K562 (cell line): ENCODE measurements around the gene MBOAT2. TPM values are rescaled to one million over a fixed set of nuclear protein-coding genes. Genes with fewer than 3 reads are reported as not detected.

Experiments
- ARNT ChIP-seq, 2 experiments: fragments of 450-650 bp; IDR thresholded peaks; 2 replicates each; pipeline ENCODE4 v1.6.1; 2016; ENCODE audit warnings: mild to moderate bottlenecking in 1 of 2
- ATF7 ChIP-seq: fragments of 450-650 bp; IDR thresholded peaks from 2 replicates; pipeline ENCODE4 v1.7.1; 2014; ENCODE audit warnings: mild to moderate bottlenecking, moderate library complexity
- DEAF1 ChIP-seq: fragments of 450-650 bp; formaldehyde crosslinking; IDR thresholded peaks from 2 replicates; pipeline ENCODE4 v1.4.0; 2020; ENCODE audit warnings: mild to moderate bottlenecking, moderate library complexity
- ERF ChIP-seq: fragments of 450-650 bp; formaldehyde crosslinking; IDR thresholded peaks from 2 replicates; pipeline ENCODE4 v1.4.0; 2020; ENCODE audit warnings: mild to moderate bottlenecking, mixed read lengths
- EZH2 ChIP-seq: IDR thresholded peaks from 2 replicates; pipeline ENCODE4 v1.6.1; 2012; ENCODE audit warnings: low read depth, mild to moderate bottlenecking, inconsistent platforms, low read length, borderline replicate concordance
- HNRNPLL ChIP-seq: fragments of 200-400 bp; formaldehyde crosslinking; IDR thresholded peaks from 2 replicates; pipeline ENCODE4 v1.6.1; 2017; ENCODE audit warnings: low read length, low read depth, mild to moderate bottlenecking; ENCODE audit not compliant: poor library complexity, severe bottlenecking
- NR4A1 ChIP-seq, 2 experiments: fragments of 250-450 bp in 1 of 2; fragments of 450-650 bp in 1 of 2; sonication (Bioruptor Pico) in 1 of 2; IDR thresholded peaks; 2 replicates each; pipeline versions ENCODE4 v1.4.0 to v1.6.1; 2016 to 2020; ENCODE audit warnings: mild to moderate bottlenecking in 2 of 2, missing compliant biosample characterization in 1 of 2, missing genetic modification characterization in 1 of 2, moderate library complexity in 1 of 2
- XRCC4 ChIP-seq: IDR thresholded peaks from one replicate; pipeline ENCODE4 v1.6.1; 2011; ENCODE audit not compliant: insufficient read depth, insufficient read length; ENCODE audit errors: extremely low read depth
- ZNF133 ChIP-seq: fragments of 250-450 bp; sonication (Bioruptor Pico); IDR thresholded peaks from 2 replicates; pipeline ENCODE4 v1.4.0; 2020; ENCODE audit warnings: mild to moderate bottlenecking
- ZNF347 ChIP-seq: fragments of 450-650 bp; formaldehyde crosslinking; IDR thresholded peaks from 2 replicates; pipeline ENCODE4 v1.4.0; 2020; ENCODE audit warnings: low read depth, mild to moderate bottlenecking, moderate library complexity
- ZNF592 ChIP-seq: fragments of 450-650 bp; IDR thresholded peaks from 2 replicates; pipeline ENCODE4 v1.6.1; 2017; ENCODE audit warnings: antibody characterized with exemption, mild to moderate bottlenecking
- polyA plus RNA-seq, 8 experiments: library from polyadenylated mRNA; depleted of rRNA in 4 of 8; stranded (reverse) in 5 of 8; unstranded in 3 of 8; fragments of >200 nt; fragmentation: Nextera tagmentation in 2 of 8; fragmentation: Illumina TruSeq in 1 of 8; extraction: Ambion mirVana in 2 of 8; extraction: Trizol in 1 of 8; gene quantifications; 2 replicates each; pipeline versions ENCODE4 v1.2.1 to v1.2.3, GENCODE V29; 2011 to 2014; ENCODE audit warnings: inconsistent platforms in 1 of 8, missing spikeins in 1 of 8
- total RNA-seq, 7 experiments: library from RNA; depleted of rRNA in 6 of 7; stranded (reverse); fragments of >200 nt in 6 of 7; fragmentation: Illumina TruSeq in 2 of 7; extraction: Trizol in 2 of 7; gene quantifications; 2 replicates each; pipeline versions ENCODE4 v1.2.1 to v1.2.3, GENCODE V29; 2011 to 2021; ENCODE audit warnings: low replicate concordance in 1 of 7
- TF ChIP-seq, protein P1 (sequence below): sonication (generic); formaldehyde crosslinking; IDR thresholded peaks from 2 replicates; pipeline ENCODE4 v1.8.1; 2023; ENCODE audit warnings: missing genetic modification reagents, mild to moderate bottlenecking, borderline replicate concordance
- TF ChIP-seq, protein P2 (sequence below): fragments of 450-650 bp; IDR thresholded peaks from 2 replicates; pipeline ENCODE4 v1.7.0; 2016; ENCODE audit warnings: borderline replicate concordance

Gene MBOAT2
- total and polyA plus RNA-seq, 9 of the 15 experiments (the other 6 are each of a cell fraction or from before 2014, with no cell fraction given): 8.4 to 122 (median 27.6) TPM

DNA sequence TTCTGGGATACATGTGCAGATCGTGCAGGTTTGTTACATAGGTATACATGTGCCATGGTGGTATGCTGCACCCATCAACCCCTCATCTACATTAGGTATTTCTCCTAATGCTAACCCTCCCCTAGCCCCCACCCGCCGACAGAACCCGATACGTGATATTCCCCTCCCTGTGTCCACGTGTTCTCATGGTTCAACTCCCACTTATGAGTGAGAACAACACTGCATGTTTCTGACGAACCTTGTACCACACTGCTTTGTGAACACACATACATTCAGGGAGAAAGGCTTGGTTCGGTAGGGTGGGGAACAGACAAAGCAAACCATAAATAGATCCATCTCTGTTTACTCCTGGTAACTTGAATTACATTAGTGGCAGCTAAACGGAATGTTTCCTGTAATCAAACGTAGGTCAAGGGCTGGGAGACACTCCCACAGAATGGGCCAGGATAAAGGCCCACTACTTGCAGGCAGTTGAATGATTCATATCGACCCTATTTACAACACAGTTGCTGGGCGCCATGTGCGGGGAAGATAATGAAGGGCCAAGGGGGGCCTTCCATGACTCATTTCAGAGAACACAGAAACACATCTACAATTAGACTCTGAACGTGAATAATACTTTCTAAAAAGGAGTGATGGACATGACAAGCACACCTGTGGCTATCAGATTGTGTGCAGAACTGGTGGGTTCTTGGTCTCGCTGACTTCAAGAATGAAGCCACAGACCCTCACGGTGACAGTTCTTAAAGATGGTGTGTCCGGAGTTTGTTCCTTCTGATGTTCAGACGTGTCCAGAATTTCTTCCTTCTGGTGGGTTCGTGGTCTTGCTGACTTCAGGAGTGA lies 109.3 kb downstream of the MBOAT2 start (continued):
- TF ChIP-seq, protein P1, sequence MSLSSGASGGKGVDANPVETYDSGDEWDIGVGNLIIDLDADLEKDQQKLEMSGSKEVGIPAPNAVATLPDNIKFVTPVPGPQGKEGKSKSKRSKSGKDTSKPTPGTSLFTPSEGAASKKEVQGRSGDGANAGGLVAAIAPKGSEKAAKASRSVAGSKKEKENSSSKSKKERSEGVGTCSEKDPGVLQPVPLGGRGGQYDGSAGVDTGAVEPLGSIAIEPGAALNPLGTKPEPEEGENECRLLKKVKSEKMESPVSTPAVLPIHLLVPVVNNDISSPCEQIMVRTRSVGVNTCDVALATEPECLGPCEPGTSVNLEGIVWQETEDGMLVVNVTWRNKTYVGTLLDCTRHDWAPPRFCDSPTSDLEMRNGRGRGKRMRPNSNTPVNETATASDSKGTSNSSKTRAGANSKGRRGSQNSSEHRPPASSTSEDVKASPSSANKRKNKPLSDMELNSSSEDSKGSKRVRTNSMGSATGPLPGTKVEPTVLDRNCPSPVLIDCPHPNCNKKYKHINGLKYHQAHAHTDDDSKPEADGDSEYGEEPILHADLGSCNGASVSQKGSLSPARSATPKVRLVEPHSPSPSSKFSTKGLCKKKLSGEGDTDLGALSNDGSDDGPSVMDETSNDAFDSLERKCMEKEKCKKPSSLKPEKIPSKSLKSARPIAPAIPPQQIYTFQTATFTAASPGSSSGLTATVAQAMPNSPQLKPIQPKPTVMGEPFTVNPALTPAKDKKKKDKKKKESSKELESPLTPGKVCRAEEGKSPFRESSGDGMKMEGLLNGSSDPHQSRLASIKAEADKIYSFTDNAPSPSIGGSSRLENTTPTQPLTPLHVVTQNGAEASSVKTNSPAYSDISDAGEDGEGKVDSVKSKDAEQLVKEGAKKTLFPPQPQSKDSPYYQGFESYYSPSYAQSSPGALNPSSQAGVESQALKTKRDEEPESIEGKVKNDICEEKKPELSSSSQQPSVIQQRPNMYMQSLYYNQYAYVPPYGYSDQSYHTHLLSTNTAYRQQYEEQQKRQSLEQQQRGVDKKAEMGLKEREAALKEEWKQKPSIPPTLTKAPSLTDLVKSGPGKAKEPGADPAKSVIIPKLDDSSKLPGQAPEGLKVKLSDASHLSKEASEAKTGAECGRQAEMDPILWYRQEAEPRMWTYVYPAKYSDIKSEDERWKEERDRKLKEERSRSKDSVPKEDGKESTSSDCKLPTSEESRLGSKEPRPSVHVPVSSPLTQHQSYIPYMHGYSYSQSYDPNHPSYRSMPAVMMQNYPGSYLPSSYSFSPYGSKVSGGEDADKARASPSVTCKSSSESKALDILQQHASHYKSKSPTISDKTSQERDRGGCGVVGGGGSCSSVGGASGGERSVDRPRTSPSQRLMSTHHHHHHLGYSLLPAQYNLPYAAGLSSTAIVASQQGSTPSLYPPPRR: no peak
- no peak for TF ChIP-seq ERF (CRISPR knock-in tag)
- TF ChIP-seq EZH2: no peak
- TF ChIP-seq ZNF592: peak; percentile 93
- no peak for TF ChIP-seq ZNF133 (CRISPR knock-in tag)
- no peak for TF ChIP-seq XRCC4
- TF ChIP-seq HNRNPLL: no peak
- peak; percentile 61 to 81; a peak in 2 of 4 replicates for TF ChIP-seq ARNT (IDR thresholded peaks at IDR 0.05)
- TF ChIP-seq ZNF347: no peak
- TF ChIP-seq, protein P2, sequence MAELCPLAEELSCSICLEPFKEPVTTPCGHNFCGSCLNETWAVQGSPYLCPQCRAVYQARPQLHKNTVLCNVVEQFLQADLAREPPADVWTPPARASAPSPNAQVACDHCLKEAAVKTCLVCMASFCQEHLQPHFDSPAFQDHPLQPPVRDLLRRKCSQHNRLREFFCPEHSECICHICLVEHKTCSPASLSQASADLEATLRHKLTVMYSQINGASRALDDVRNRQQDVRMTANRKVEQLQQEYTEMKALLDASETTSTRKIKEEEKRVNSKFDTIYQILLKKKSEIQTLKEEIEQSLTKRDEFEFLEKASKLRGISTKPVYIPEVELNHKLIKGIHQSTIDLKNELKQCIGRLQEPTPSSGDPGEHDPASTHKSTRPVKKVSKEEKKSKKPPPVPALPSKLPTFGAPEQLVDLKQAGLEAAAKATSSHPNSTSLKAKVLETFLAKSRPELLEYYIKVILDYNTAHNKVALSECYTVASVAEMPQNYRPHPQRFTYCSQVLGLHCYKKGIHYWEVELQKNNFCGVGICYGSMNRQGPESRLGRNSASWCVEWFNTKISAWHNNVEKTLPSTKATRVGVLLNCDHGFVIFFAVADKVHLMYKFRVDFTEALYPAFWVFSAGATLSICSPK: no peak
- TF ChIP-seq ATF7: peak; percentile 70; the same call in 1 of the 2 replicates
- TF ChIP-seq DEAF1 (CRISPR knock-in tag): no peak
- no peak for TF ChIP-seq NR4A1 (CRISPR knock-in tag; IDR thresholded peaks at IDR 0.05)
- TF ChIP-seq NR4A1 (tag; IDR thresholded peaks at IDR 0.05): no peak
